Epidermal melanocyte (primary cell): ENCODE results near the gene NFAT5.
A peak's percentile ranks its signal among the peaks of the same experiment; 100 is the strongest.
"Not testable (repeated sequence)": the region's sequence is repeated elsewhere in the genome, so short reads cannot be mapped to it uniquely, and the experiment has no call there.

Experiments
- DNase-seq: peaks from one replicate; pipeline ENCODE4 v3.0.0; 2011; ENCODE audit warnings: low spot score; ENCODE audit not compliant: insufficient read length

NFAT5 gene

GRCh38 chr16:69565671-69566239, at the start of gene NFAT5:
Gene NFAT5 (plus strand): TSS chr16:69565966. CDS start chr16:69566302, 336 bp downstream.
- peak; percentile 63 for DNase-seq

DNA sequence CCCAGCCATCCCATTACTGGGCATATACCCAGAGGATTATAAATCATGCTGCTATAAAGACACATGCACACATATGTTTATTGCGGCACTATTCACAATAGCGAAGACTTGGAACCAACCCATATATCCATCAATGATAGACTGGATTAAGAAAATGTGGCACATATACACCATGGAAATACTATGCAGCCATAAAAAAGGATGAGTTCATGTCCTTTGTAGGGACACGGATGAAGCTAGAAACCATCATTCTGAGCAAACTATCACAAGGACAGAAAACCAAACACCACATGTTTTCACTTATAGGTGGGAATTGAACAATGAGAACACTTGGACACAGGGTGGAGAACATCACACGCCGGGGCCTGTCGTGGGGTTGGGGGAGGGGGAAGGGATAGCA, 47.9 kb upstream of the NFAT5 start:
- DNase-seq: not testable (repeated sequence)

DNA sequence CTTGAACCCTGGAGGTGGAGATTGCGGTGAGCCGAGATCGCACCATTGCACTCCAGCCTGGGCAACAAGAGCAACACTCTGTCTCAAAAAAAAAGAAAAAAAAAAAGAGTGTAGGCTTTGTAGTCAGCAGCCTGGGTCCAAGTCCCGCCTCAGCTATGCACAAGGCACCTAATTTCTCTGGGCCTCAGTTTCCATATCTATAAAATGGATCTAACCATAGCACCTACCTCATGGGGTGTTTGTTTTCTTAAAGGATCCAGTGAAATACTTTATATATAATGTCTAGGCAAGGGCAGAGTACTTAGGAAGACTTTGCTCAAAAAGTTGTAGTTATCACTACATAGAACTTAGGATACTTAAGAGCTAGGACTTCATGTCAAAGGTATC, 45.4 kb upstream of the NFAT5 start:
- DNase-seq: no peak

DNA sequence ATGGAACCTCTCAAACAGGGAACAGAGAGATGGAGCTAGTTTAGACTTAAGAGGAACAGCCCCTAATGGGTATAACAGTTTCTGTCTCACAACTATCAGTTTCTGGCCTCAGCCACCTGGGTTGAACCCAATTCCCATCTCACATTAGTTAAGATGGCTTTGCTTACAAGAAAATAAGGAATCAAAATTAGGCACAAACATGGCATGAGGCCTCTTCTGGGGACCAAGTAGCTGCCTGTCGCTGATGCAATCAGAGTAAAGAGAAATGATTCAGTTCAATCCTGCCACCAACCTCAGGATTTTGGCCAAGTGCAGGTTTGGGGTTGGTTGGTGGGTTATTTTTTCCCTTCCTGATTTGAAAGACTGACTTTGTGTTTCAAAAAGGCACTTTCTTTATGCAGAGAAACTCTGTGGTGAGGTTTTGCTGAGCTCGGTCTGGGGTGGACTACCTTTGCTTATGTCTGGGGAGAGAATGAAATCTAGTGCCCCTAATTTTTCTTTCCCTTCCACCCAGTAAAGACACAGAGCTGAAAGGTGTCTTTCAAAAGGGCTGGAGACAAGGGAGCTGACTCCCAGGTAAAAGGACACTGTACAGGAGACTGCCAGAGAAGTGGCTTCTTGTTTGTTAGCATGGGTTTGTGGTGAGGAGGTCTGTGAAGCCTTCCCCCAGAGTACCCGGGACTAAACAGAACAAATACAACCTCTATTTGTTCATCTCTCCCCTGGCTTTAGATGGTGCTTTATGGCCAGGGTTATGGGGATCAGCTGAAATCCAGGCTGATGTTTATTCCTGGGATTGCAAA, 44.8 kb upstream of the NFAT5 start:
- DNase-seq: no peak

DNA sequence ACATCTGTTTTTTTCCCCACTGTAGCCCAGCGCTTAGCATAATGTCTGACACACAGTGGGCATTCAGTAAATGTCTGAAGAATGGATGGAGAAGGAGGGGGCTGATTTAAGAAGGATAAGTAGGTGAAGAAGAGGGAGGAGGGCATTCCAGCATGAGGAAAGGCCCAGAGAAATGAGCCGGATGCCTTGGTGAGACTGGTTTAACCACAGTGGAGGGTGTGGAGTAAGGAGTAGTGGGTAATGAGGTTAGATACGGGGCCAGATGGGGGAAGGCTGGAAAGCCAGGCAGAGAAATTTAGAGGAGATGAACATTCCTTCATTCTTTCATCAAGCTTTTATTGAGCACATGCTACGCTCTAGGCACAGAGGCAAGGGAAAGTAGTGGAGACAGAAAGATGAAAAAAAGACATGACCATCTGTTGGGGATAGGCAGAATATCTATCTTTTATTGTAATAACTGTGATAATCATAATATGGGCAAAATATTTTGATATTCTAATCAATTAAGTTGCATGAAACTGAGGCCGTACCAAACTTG, 43.7 kb upstream of the NFAT5 start:
- DNase-seq: no peak

DNA sequence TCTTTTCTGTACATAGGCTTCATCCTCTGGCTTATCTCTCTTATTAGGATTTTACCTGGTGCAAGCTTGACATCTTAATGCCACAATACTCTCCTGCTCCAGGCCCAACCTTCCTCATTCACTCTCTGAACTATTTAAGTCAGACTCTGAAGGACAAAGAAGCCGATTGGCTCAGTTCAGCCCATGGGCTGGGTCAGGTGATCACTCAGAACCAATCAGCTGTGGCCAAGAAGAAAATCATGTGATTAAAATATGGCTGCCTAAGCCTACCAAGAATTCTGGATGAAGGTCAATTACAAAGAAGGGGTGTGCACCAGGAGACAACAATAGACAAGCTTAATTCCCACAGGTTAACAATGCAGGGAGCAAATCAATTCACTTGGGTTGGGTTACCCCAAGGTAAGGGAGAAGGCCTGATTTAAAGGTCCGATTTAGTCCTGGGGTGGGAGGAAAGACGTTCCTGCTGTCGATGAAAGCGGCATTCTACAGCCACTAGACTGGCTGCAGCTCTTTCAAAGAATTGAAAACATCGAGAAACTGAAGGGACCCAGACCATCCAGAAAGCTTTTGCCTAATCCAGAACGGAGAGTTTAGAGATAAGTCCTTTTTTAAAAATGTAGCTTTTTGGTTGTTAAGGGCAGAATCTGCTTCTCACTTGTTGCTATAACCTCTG, 42.9 kb upstream of the NFAT5 start:
- DNase-seq: no peak

- no peak for DNase-seq
Measured at GRCh38 chr16:69523566-69524305, 42.0 kb upstream of the NFAT5 start.

DNA sequence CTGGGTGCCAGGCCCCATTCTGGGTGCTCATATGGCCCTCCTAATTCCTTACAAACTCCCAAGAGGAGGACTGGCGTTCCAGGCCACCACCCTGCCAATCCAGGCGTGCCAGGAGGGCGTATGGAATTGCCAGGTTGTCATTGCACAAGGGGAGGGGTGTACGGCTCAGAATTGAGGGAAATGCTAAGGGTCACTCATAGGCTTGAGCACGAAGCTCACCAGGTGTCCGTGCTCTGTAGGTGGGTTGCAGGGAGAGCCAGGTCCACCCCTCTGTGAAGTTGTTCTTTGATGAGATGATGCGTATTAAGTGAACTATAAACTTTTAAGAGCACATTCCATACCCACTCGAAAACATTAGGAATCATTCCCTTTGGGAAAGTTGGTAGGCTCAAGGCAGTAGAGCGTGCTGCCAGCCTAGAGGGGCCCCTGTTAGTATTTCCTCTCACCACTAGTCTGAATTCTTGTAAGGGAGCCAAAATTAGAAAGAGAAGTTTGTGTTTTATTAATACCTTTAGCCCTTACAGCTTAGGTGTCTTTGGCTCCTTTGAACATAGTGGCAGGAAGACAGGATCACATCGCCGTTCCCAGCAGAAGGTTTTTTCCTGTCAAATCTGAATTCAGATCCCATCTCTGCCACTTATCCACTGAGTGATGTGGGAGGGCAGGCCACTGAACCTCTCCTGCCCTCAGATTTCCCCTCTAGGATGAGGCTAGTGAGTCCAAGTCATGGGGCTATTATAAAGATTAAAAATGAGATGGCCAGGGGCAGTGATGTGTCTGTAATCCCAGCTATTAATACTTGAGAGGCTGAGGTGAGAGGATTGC, 38.7 kb upstream of the NFAT5 start:
- no peak for DNase-seq

DNA sequence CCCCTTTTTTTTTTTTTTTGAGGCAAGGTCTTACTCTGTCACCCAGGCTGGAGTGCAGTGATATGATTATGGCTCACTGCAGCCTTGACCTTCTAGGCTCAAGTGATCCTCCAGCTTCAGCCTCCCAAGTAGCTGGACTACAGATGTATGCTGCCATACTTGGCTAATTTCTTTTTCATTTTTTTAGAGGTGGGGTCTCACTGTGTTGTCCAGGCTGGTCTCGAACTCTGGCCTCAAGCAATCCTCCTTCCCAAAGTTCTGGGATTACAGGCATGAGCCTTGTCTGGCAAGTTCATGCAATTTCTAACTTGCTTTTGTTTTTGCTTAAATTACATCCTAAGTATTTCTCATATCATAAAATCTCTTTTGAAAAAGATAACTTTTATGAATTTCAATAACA, 33.8 kb upstream of the NFAT5 start:
- no peak for DNase-seq

DNA sequence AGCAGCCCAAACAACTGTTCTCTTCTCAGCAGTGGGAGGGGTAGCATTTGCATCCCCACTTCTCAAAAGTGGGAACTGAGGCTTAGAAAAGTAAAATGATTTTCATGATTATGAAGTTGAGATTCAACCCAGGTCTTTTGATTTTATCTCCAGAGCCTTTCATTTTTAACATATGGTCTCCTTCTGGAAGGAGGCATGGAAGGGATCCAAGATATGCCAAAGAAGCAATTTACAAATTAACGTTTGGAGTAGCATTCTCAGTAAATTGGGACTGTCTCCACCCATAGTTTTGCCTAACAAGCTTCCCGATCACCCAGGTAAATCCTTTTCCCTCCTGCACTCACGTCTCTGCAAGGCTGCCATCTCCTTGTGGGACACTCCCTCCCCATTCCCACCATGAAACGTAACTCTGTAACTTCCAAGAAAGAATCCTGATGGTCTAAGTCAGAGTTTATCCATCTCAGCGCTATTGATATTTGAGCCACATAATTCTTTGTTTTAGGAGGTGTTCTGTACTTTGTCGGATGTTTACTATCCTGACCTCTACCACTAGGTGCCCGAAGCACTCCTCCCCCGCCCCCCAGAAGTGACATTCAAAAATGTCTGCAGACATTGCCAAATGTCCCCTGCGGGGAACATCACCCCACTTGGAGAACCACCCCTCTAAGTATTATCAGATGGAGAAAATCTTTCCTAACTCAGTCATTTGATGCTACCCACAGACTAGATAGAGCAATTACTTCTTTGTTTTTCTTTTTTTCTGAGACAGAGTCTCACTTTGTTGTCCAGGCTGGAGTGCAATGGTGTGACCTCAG, 32.9 kb upstream of the NFAT5 start:
- no peak for DNase-seq

- no peak for DNase-seq
Measured at GRCh38 chr16:69534720-69535119, 31.0 kb upstream of the NFAT5 start.

- no peak for DNase-seq
Measured at GRCh38 chr16:69535123-69536050, 30.4 kb upstream of the NFAT5 start.

- no peak for DNase-seq
Measured at GRCh38 chr16:69537706-69538080, 28.1 kb upstream of the NFAT5 start.

- DNase-seq: no peak
Measured at GRCh38 chr16:69538808-69539207, 27.0 kb upstream of the NFAT5 start.

DNA sequence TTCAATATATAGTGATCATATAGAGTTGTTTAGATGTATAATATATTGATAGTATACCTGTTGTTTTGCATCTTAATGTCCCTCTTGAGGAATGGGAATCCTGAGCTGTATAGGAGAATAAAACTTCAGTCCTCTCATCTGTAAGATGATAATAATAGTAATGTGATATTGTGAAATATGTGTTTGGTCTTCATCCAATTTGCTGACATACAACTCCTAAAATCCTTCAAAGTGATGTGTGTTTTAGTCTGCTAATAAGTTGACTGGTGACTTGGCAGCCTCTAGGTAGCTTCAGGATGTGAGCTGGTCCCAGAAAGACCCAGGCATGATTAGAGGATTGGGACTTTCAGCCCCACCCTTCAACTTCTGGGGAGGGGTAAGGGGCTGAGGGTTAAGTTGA, 22.8 kb upstream of the NFAT5 start:
- no peak for DNase-seq

DNA sequence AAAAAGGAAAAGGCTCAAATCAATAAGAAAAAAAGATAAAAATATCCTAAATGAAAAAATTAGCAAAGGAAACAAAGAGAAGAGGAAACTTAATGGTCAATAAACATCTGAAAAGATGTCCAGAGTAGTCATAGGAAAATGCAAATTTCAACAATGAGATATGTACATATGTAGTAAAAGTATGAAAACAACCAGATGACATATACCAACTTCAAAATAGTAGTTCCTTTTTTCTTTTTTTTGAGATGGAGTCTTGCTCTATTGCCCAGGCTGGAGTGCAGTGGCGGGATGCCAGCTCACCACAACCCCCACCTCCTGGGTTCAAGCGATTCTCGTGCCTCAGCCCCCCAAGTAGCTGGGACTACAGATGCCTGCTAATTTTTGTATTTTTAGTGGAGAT, 21.7 kb upstream of the NFAT5 start:
- DNase-seq: no peak

DNA sequence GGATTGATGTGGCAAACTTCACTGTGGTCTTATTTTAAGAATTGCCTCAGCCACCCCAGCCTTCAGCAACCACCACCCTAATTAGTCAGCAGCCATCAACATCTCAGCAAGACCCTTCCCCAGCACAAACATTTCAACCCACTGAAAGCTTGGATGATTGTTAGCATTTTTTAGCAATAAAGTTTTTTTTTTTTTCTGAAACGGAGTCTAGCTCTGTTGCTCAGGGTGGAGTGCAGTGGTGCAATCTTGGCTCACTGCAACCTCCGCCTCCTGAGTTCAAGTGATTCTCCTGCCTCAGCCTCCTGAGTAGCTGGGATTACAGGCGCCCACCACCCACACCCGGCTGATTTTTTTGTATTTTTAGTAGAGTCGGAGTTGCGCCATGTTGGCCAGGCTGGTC, 19.1 kb upstream of the NFAT5 start:
- DNase-seq: not testable (repeated sequence)

DNA sequence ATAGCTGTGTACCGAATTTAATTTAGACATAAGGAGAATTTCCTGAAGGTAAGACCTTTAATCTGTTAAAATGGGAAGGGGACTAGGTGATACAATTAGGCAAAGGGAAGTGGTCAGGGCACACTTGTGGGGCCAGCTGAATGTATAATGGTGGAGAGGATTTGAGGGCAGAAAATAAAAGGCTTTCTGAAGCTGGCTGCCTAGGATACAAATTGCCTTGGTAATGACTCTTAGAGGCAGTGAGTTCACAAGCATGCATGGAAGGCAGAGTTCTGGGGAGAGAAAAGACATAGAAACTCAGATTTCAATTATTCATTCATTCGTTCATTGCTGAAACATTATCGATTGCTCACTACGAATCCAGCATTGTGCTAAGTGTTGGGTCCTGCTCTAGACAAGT, 12.4 kb upstream of the NFAT5 start:
- DNase-seq: no peak

DNA sequence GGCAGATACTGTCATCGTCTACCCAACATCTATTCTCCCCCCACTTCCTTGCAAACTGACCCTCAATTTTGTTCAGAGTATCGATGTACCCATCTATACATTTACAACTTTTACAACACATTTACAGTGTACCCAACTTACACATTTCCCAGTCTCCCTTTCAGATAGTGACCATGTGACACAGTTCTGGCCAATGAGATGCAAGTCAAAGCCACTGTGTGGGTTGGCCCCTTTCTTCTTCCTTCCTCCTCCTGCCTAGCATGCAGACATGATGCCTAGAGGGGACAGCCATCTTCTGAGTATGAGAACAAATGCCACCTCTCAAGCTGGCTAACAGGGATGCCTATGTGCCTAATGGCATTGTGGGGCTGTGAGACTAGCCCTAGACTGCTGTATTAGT, 11.3 kb upstream of the NFAT5 start:
- no peak for DNase-seq
